GM21390 (cell line): ENCODE measurements around the gene RPL3.

Source experiments
- ATAC-seq: cut with Tn5 transposase; IDR thresholded peaks from one replicate; pipeline ENCODE4 v1.9.1; 2021; ENCODE audit not compliant: unreplicated experiment

RPL3 gene

DNA sequence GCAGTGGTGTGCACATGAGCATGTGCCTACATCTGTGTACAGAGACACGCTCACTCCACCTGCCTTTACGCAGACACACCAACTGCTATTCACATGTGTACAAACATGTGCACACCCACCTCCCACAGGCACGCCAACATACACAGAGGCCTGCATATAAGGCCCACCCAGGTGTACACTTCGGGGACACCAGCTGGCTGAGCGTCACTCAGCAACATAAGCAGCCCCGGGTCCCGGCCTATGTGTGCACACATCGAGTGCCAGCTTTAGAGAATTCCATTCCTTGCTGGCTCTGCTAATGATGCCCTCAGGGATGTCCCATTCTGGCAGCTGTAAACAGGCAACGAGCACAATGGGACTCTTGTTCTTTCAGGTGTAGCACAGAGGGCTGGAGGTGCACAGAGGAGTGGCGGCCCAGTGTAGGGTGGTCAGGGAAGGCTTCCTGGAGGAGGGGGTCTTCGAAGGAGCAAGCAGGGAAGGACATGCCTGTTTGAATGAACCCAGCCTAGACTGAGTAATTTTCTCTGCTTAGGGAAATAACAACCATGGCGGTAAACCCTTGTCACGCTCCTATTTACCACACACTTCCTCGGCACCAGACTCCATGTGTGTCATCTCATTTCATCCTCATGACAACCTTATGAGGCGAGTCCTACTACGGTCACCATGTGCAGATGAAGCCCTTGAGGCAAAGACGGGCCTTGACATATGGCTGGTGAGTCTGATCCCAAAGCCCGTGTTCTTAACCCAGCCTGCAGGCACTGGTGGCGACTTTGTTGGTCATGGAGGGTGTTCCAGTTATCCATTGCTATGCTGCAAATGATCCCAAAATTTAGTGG, 35.1 kb downstream of the RPL3 start:
- no peak for ATAC-seq

- no peak for ATAC-seq
Observed at GRCh38 chr22:39283322-39284141, 35.9 kb downstream of the RPL3 start.

GRCh38 chr22:39282645-39283321, 36.6 kb downstream of the RPL3 start:
- no peak for ATAC-seq

- no peak for ATAC-seq
Observed at GRCh38 chr22:39281126-39281525, 38.3 kb downstream of the RPL3 start.

DNA sequence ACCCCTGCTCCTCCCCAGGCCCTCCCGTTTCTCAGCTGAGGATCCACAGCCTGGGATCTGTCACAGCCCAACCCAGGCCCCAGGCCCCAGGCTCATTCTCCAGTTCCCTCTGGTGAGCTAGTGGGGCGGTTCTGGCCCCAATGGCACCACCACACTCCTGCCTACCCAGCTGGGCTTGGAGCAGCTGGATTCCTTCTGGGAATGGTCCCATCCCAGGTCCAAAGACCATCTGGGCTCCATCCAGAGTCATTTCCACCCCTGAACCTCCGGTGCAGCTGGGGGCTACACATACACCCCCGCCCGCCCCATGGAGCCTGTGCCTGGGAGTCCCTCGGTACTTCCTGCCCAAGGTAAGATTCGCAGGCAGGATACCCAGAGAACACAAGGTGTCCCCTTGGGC, 39.2 kb downstream of the RPL3 start:
- ATAC-seq: no peak

DNA sequence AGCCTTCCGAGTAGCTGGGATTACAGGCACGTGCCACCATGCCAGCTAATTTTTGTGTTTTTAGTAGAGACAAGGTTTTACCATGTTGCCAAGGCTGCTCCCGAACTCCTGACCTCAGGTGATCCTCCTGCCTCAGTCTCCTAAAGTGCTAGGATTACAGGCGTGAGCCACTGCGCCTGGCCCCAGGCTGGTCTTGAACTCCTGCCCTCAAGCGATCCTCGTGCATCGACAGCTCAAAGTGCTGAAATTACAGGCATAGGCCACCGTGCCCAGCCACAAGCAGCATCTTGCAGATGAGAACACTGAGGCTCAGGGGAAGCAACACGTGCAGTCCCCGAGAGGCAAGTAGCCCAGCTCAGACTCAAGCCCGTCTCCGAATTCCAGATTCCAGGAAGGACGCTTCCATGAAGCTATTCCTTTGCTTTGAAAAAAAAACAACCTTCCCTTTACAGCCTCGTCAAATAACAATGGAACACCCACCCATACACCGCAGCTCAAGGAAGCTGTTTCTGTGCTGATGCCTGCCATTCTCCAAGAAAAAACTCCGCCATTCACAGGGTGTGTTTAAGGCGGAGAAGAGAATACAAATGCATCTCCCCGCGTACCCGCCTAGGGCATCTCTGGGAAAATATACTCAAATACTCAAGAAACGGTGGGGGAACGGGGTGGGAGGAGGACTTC, 40.1 kb downstream of the RPL3 start:
- no peak for ATAC-seq

GRCh38 chr22:39278040-39278439, 41.4 kb downstream of the RPL3 start:
- no peak for ATAC-seq

DNA sequence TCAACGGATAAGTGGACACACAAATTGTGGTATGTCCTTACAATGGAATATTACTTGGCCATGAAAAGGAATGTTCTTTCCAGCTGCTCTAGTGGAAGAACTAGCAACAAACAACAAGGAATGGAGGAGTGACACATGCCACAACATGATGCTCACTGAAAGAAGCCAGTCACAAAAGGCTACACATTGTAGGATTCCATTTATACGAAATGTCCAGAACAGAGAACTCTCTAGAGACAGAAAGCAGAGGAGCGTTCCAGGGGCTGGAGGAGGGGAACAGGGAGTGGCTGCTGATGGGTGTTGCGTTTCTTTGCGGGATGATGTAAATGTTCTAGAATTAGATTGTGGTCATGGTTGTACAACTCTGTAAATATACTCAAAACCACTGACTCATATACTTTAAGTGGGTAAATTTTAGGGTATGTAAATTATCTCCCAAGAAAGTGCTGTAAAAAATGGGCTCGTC, 42.2 kb downstream of the RPL3 start:
- no peak for ATAC-seq

- ATAC-seq: no peak
Observed at GRCh38 chr22:39276440-39277141, 42.8 kb downstream of the RPL3 start.

DNA sequence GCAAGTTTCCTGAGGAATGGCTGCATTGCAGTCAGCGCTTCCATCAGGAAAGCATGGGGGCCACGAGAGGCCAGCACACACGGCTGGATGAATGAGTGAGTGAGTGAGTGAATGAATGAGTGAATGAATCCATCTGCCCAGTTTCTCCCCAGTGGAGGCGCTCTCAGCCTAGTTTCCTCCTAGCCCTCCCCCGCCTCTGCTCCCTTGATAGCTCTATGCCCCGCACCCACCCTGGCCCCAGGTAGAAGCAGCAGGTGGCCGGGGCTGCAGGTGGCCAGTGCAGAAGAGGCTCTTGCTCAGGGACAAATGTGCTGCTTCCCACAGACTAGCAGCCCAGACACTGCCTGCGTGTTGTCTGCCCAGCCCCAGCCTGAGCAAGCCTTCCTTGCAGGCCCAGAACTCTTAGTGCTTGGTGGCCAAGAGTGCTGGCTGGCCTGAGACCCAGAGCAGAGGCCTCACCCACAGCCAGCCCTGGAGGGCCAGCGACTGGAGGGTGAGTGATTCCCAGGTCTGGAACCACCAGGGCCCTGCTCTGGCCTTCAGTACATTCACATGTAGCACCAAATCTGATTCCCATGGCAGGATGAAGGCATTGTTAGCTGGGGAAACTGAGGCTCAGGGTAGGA, 43.5 kb downstream of the RPL3 start:
- no peak for ATAC-seq

DNA sequence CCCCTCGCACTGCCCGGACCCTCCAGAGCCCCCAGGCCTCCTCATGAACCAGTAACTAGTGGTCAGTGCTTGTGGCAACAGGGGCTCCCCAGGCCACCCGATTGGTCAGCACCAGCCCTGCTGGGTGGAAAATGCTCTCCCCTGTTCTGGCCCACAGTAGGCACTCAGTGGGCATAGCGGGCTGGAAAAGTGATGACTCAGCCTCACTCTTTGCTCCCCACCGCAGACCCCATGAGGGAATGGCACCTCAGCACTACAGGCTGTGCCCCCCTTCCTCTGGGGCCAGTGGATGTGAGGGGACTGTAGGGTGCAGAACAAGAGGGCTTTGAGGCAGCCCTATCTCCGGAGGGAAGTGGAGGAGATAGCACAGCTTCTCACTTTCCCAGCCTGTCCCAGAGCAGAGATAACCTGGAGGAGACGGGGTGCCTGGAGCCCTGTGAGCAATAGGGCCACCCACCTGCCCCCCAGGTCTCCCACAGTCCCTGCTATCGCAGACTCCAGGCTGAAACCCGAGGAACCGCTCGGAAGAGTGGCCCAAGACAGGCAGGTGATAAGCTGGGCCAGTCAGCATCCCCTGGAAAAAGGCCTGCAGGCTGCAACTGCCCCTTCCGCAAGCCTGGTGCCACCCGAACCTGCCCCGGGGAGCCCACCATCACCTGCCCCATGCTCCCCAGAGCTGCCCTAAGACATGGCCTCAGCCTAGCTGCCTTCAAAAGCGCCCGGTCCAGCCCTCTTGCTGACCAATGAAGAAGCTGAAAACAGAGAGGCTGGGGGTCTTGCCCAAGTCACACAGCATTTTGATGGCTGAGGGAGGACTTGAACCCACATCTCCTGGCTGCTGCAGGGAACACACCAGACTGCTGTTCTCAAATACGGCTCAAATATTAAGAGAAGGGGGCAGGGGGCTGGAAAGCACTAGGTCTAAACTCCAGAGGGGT, 45.2 kb downstream of the RPL3 start:
- ATAC-seq: no peak

GRCh38 chr22:39270792-39271191, 48.6 kb downstream of the RPL3 start:
- ATAC-seq: no peak

DNA sequence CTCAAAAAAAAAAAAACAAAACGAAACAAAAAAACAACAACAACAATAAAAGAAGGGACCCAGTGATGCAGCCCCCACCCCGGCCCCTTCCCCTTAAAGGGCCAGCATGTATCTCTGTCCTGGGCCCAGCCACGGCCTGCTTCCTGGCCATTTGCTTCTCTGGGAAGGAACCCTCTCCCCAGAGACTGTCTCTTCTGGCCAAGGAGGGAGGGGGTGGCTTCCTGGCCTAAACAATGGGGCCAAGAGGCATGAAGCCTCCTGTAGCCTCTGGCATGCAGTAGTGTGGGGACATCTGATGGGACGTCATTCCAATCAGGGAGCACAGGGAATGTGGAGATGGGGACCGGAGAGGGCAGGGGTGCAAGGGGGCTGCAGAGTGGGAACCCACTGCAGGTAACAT, 49.1 kb downstream of the RPL3 start:
- no peak for ATAC-seq

DNA sequence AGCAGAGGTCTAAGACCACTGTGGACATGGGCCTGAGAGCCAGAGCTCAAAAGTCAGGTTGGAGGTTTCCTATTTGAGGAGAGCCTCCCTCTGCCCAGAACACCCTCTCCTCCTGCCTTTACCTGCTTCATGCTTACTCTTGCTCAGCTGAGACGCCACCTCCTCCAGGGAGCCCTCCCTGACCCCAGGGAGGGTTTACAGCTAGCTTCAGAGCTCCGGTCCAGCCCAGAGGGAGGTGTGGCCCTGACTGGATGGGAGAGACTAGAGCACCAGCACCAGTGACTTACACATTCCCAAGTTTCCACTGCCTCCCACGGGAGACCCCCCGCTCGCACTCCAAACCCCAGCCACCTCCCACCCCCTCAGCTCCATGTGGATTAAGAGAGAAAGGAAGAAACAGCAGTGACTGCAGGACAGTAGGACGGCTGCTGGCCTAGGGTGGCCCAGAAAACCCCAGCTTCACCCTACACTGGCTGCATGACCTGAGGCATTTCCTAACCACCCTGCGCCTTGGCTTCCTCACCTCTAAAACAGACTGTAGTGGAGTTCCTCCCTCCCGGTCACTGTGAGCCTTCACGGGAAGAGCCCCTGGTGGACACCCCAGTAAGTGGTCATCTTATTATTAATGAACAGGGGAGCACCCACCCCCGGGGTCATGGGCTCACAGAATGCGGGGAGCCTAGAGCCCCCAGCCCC, 50.2 kb downstream of the RPL3 start:
- ATAC-seq: no peak

DNA sequence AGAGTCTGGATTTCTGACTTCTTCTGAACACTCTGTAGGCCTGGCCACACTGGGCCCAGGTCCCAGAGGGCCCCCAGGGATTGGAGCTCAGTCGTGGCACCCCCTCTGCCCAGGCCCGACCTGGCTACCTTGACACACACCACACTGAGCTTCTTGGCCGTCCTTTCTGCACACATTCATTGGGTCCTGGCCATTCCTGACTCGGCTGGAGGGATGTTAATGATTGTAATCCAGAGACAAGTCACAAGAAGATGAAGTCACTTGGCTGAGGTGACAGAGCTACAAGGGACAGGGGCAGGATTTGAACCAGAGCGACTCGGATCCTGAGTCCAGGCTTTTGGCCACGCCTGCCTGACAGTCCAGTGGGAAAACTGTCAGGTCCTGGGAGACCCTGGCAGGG, 50.8 kb downstream of the RPL3 start:
- ATAC-seq: no peak

DNA sequence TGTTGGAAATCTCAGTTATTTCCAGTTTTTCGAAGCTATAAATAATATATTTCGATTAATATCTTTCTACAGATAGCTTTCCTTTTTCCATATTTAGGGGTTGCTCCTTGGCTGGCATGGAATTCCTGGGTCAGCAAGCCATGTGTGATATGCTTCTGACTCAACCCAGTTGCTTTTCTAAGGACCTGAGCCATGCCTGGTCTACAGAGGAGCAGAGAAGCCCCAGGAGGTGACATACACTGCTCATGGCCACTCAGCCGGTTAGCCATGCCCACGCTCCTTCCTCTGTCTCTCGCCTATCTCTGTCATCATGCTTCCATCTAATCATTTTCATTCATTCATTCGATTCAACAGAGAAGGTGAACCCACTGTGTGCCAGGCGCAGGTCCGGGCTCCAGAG, 51.4 kb downstream of the RPL3 start:
- ATAC-seq: no peak

DNA sequence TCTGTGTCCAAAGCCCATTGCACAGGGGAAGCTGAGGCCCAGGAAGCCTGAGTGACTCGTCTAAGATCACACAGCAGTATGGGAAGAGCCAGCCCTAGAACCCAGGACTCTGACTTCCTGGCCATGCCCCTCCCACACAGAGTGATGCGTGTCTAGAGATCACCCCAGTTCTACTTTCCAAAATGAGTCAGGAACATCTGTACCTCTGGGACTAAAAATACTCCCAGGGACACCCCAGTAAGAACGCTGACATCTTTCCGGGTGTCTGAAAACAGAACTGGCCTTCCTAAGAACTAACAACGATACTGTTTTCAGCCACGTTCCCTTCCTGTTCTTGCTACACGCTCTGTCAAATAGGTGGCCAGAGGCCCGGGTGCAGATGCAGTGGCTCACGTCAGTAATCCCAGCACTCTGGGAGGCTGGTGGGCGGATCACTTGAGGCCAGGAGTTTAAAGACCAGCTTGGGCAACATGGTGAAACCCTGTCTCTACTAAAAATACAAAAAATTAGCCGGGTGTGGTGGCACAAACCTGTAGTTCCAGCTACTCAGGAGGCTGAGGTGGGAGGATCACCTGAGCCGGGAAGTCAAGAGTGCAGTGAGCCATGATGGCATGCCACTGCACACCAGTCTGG, 52.9 kb downstream of the RPL3 start:
- peak; percentile 78 for ATAC-seq
